EH (cell line): ENCODE results near the gene TAS2R41.
A peak's percentile ranks its signal among the peaks of the same experiment; 100 is the strongest.

Experiments
- DNase-seq: peaks from one replicate; pipeline ENCODE4 v3.0.0-alpha.2; 2015; ENCODE audit warnings: low read depth

The TAS2R41 gene

GRCh38 chr7:143477501-143478150 lies at the start of gene TAS2R41:
Gene TAS2R41 (plus strand): TSS chr7:143477873. CDS start chr7:143477873, 0 bp downstream.
- no peak for DNase-seq

GRCh38 chr7:143429770-143430698 lies 47.6 kb upstream of the TAS2R41 start:
- DNase-seq, result peak; percentile 43

GRCh38 chr7:143431109-143431508 lies 46.6 kb upstream of the TAS2R41 start:
- no peak for DNase-seq

- no peak for DNase-seq
Observed at GRCh38 chr7:143433759-143434158, 43.9 kb upstream of the TAS2R41 start.

- peak; percentile 87 for DNase-seq
Observed at GRCh38 chr7:143434660-143435059, 43.0 kb upstream of the TAS2R41 start.

- no peak for DNase-seq
Observed at GRCh38 chr7:143435266-143435665, 42.4 kb upstream of the TAS2R41 start.

- no peak for DNase-seq
Observed at GRCh38 chr7:143436325-143436946, 41.2 kb upstream of the TAS2R41 start.

- no peak for DNase-seq
Observed at GRCh38 chr7:143437578-143437977, 40.1 kb upstream of the TAS2R41 start.

GRCh38 chr7:143439866-143440265 lies 37.8 kb upstream of the TAS2R41 start:
- no peak for DNase-seq

- DNase-seq, result no peak
Observed at GRCh38 chr7:143443153-143443552, 34.5 kb upstream of the TAS2R41 start, which contains the start of gene TAS2R60. Gene TAS2R60 (plus strand): TSS chr7:143443453. CDS start chr7:143443453, 0 bp downstream.

GRCh38 chr7:143444063-143444782 lies 33.5 kb upstream of the TAS2R41 start:
- no peak for DNase-seq

- DNase-seq, result no peak
Observed at GRCh38 chr7:143444785-143445184, 32.9 kb upstream of the TAS2R41 start.

- no peak for DNase-seq
Observed at GRCh38 chr7:143447466-143447865, 30.2 kb upstream of the TAS2R41 start.

- DNase-seq, result no peak
Observed at GRCh38 chr7:143448429-143448828, 29.2 kb upstream of the TAS2R41 start.

- no peak for DNase-seq
Observed at GRCh38 chr7:143449793-143450192, 27.9 kb upstream of the TAS2R41 start.

GRCh38 chr7:143451122-143451521 lies 26.6 kb upstream of the TAS2R41 start:
- no peak for DNase-seq

- DNase-seq, result no peak
Observed at GRCh38 chr7:143451746-143452145, 25.9 kb upstream of the TAS2R41 start.

- DNase-seq, result peak; percentile 11
Observed at GRCh38 chr7:143452495-143452894, 25.2 kb upstream of the TAS2R41 start.

- DNase-seq, result peak; percentile 81
Observed at GRCh38 chr7:143454091-143454680, 23.5 kb upstream of the TAS2R41 start.

- no peak for DNase-seq
Observed at GRCh38 chr7:143455491-143455890, 22.2 kb upstream of the TAS2R41 start.

- no peak for DNase-seq
Observed at GRCh38 chr7:143455942-143456341, 21.7 kb upstream of the TAS2R41 start.
